Measurements from ENCODE around the gene MGMT.

Gene MGMT

DNA sequence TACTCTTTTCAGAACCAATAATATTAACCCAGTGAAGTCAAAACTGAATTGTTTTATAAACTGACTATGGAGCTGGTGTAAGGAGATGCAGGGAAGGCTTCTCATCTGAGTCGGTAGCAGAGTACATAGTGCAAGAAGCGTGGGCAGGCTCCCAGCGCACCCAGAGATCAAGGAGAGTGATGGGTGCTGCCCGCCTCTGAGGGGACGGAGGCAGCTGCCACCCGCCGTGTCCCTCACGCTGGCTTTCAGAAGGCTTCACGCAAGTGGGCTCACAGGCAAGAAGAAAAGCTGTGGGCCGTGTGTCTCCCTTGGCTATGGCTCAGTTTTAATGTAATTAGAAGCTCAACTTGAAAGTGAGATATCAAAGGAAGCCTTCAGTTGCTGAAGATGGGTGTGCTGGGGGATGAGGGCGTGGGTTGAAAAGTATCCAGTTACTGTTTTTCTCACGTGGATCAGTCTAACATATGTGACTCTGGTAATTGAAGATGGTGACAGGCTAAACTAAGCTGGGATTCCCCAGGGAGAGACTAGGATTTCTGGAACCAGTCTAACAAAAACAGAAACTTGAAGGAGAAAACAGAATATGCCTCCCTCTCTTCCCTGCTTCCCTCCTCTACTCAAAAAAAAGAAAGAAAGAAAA lies 159.9 kb downstream of the MGMT start:
- no peak for DNase-seq

DNA sequence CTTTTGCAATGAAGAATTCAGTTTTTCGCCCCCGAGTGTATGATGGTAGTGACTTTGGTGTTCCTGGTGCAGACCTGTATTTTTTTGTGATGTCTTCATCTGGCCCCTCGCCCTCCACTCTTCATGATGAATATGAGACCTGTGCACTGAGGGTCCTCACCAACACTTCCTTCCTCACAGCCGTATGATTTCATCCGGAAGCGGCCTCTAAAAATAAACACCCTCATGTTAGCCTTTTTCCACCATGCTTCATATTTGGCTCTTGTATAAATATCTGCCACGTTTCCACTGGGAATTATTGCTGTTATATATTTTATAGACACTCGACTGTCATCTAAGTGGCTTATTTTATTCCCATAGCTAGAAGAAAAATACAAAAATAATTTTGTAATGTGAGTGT lies 160.4 kb downstream of the MGMT start:
- no peak for DNase-seq

DNA sequence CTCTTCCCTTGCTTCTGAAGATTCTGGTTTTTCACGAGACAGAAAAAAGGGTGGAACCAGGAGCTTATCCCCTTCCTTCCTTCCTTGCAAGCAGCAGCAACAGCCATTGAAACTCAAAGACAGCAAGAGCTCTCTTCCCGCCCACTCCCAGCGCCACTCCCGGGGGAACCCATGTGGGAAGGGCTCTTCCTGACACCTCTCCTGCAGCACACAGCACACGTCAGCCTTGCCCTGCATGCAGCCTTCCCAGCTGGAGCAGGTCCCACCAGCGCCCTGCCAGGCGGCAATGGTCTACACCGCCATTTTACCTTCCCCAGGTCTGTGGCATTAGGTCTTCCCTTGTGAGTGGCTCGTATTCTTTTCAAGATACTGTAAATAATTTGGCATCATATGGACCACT lies 161.8 kb downstream of the MGMT start:
- no peak for DNase-seq

DNA sequence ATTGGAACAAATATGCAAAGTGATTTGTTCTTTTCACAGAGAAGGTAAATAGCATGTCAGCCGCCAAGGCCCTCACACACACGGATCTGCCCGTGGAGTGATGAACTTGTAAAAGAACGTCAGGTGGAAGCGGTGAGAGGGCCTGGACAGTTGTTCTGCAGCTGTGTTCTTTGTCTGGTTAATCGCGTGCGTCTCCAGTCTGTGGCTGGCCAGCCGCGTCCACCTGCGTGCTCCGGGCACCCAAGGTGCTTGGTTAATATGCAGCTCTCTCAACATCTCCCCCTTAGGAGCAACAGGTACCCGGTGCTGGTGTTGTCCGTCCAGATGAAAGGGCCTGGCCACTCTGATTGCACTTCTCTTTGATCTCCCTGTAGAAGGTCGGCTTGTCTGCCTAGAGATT lies 162.9 kb downstream of the MGMT start:
- DNase-seq: no peak

DNA sequence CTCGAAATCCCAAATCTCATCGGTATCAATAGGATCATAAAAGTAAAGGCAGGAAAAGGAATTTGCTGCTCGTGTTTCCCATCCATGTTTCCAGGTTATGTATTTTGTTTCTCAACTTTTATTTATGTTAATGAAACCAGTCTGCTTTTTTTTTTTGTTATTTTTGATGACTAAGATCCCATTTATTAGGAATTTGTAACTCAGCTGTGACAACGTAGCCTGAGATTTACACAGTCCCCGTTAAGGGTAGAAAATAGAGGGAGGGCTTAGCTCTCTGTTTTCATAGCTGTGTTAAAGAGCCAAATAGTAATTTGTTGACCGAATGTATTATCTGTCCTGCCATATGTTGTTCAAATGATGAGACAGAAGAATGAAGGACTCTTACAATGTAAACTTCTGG lies 164.0 kb downstream of the MGMT start:
- no peak for DNase-seq

DNA sequence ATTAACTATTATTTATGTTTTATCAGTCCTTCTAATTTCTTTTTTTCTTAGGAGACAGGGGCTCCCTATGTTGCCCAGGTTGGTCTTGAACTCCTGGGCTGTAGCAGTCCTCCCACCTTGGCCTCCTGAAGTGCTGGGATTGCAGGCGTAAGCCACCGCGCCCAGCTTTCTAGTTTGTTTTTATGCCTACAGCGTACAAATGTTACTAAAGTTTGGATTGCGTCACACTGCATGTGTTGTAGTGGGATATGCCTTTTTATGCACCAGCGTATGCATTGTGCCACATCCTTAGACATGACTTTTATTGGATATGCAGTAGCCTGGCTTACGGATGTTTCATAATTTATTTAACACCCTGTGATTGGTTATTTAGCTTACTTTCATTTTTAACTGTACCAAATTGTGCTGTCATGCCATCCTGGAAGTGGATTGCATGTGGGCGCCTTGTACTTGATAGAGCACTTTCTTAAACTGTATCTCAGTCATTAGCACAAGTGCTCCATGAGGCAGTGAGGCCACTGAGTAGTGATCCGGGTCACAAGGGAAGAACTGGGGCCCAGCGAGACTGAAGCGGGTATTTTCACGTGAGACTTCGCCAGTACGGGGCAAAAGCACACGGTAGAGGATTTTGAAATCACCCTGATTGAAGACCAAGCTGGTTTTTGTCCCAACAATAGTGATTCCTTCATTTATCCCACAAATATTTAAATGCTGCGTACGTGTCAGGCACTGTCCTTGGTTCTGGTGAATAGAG lies 165.0 kb downstream of the MGMT start:
- no peak for DNase-seq

DNA sequence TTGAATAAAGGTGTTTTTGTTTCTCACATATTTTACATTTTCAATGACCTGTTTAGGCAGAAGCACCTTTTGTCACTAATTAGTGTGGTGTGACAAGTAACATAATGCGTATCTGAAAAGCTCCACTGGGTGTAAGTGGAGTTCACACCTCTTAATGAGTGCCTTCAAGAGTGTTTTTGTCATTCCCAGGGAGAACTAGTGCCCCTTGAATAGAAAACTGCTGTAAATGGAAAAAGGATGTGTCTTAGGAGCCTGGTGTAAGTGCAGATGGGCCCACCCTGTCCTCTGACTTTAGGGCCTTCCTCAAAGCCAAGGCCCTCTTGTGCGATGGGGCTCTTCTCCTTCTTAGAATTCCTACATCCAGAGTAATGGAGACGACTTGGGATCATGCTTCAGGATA lies 170.0 kb downstream of the MGMT start:
- DNase-seq: no peak

DNA sequence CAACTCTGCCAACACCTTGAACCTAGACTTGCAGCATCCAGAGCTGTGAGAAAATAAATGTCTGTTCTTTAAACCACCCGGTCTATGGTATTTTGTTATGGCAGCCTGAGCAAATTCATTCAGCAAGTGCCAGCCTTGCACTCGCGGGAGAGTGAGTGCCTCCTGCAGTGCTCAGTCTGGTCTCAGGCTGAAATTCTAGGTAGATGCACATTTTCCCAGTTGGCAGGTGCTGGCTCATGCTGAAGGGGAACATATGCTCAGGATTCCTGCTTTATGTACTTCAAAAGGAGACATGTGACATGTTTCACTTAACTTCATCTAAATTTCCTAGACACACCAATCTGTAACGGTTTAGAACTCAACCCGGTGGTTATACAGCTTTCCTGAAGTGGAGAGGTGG lies 170.8 kb downstream of the MGMT start:
- no peak for DNase-seq

DNA sequence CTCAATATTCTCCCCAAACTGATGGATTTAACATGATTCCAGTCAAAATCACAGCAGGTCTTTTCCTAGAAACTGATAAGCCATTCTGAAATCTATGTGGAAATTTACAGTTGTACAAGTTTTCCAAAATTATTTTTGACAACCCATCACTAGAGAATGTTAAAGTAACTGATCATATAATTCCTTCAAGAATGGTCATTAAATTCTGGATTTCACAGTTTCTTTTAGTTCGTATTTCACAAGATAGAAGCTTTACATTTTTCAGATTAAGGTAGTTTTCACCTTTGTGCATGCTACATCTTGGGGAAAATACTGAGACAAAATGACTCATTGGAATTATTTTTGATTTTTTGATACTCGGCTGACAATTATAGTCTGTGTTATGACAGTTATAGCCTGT lies 174.3 kb downstream of the MGMT start:
- no peak for DNase-seq

DNA sequence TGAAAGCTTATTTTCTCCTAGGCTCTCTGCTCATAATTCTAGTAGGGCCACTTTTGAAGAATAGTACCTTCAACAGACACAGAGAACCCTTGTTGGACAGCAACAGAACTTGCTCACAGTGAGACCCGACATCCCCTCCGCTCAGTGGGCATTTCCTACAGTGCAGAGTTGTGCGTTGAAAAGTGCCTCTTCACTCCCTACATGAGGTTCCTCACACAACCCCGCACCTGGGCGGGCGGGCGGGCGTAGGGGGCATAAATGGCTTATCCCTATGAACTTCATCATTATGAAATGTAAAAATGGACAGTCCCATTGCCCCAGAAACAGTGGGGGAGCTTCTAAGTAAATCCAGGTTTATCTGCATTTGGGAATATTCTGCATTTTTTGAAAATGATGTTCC lies 174.9 kb downstream of the MGMT start:
- DNase-seq: no peak

DNA sequence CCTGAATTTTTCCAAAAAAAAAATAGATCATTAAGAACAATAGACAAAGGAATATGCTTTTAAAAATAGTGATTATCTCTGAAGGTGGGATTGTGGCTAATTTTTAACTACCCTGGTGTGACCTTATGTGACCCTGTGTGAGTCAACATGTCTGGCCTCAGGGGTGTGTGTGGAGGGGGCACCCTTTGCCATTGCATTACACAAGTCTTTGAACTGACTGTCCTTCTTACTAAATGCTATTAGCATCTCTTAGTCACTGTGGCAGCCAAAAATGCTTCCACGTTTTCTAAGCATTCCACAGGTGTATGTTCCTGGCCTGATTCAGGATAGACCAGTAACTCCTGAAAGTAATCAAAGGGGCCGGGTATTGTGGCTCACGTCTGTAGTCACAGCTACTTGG lies 175.4 kb downstream of the MGMT start:
- no peak for DNase-seq

DNA sequence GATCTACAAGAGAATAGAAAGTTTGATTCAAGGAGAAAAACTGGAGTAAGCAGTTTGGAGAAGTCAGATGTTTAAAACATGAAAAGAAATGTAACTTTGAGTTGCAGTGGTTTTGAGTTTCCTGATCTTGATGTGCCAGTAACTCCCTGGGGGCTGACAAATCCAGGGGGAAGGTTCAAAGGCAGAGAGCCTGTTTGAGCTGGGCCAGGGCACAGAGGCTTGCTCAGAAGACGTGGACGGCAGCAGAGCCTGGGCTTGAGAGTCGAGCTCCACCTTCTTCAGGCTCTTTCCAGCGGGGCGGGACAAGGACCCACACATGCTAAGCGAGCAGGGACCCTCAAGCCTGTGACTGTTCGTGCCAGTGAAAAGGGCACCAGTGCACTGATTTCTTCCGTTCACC lies 176.2 kb downstream of the MGMT start:
- DNase-seq: no peak

DNA sequence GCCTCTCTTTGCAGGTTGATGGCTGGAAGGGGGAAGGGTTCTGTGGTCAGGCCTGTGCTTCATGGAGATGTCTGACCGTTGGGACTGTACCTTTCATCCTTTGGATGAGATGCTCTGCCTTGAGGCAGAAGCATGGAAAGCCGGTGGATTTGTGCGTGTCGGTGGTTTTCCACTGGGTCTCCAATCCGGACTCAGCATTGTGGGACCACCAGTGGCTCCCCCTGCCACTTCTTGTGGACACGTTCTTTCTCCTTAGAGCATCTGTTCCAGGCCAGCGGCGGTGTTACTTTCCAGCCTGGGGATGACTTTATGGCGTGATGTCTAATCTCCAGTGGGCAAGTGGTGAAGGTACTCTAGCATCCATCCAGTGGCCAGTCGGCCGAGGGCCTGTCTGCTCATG lies 178.4 kb downstream of the MGMT start:
- DNase-seq: no peak

DNA sequence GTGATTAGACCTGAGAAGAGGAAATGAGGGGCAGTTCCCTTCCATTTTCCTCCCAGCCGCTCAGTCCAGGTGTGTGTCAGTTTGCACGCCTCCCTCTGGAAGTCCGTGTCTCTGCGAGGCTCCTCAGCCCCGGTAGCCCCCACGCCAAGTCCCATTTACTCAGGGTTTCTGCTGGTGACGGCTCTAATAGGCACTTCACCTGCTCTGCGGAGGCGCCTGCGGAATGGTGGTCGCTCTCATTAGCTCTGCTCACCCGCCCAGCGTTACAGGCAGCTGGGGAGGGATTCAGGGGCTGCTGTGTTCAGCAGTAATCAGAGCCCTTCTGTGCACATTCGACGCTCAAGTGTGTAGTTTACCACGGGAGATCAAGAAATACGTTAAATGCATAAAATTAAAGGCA lies 179.9 kb downstream of the MGMT start:
- no peak for DNase-seq

DNA sequence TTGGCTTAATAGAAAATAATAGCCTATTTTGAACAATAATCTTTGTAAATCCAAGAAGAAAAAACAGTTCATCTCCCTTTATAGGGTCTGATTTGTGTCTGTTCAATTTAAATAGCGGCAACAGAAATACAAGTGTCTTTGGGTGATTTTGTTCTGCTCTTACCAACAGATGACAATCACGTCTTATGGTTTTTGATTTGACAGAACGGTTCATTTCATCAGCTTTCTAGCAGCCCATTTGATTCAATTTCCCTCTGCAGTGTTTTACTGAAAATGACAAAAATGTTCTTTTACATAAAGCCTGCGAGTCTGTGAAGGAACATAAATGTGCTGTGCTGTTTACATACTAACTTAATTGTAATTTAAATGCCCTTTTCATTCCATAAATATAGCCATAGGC lies 180.5 kb downstream of the MGMT start:
- no peak for DNase-seq

DNA sequence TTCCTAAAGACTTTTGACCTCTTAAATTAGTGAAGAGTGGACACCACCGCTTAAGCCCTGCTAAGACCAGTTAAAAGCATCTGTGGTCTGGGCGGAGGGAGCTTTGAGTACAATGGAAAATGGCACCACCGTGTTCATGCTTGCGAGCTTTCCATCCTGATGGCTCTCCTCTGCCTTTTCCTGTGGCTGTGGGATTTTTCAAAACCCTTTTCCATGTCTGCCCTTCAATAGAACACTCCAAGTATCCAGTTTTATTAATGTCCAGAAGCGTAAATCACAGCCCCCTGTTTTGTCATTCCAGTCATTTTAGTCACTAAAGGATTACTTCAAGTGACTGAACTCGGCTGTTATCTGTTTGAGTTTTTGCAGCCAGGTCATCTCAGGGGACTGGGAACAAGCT lies 181.8 kb downstream of the MGMT start:
- DNase-seq: no peak

DNA sequence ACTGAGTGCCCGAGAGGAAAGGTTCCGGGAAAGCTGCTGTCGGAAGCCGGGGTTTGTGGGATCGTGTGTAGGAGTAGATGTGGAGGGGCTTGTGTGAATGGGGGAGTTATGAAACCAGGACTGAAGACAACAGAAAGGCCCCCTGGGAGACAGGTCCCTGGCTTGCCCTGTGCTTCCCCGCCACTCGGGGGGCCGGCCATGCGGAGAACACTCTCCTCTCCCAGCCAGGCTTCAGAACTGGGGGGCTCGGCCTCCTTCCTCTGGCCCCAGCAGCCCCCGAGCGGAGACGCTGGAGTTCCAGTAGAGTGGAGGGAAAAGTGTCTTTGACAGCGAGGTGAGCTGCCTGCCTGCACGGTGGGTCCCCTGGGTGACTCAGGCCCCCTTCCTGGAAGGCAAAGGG lies 185.0 kb downstream of the MGMT start:
- DNase-seq: no peak

DNA sequence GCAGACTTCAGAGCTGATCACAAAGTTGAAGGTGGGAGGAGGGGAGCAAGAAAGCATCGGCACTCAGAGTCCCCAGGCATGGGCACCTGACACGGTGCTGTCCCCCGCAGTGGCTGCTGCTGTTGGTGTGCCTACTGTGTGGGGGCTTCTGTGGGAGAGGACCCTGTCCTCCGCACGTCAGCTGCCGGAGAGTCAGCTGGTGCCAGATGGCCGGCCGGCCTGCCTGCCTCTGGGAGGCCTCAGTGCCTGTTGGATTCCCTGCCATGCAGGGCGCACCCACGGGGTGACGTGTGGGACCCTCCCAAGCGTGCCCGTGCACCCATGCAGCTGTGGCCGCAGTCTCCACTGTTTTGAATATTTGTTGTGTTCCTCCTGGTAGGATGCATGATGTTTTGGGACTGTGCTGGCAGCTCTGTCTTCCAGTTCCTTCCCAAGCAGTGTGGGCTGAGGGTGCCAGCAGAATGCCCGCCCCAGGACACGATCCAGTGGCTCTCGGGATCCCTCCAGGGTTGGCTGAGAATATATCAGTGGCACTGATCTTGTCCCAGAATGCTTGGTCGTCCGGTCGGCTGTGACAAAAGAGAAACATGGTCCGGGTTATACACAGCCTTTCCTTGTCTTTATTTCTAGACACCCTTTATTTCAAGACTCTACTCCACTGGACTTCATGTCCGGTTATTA lies 185.6 kb downstream of the MGMT start:
- DNase-seq: no peak

DNA sequence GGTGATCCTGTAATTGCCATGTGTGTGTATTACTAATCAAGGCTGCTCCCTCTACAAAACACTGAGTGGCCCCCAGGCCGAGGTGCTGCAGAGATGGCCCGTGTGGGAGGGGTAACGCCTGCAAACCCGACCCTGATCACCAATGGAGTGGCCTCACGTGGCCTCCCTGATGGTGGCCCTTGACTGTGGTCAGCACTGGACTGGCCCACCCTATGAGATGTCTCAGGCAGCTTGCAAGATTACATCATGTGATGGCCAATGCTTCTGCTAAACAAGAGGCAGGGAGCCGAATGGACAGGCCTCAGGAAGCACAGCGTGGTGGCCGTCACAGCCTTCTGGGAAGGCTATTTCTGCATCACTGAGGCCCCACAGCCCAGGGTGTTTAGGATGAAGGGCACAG lies 186.4 kb downstream of the MGMT start:
- no peak for DNase-seq

DNA sequence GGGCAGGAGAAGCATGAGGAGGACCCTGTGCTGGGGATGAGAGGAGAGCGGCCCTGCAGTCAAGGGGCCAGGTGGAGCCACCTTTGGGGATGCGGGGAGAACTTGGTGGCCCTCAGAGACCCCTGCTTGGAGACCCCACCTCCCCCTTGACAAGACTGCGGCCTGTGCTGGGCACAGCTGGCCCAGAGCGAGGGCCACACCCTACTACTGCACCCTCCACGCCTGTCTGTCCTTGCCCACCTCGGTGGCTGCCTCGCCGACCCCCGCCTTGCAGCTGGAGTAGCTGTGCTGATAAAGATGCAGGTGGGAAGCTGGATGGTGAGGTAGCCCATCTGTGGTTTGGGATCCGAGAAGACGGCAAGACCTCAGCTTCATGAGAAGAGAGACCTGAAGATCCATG lies 186.8 kb downstream of the MGMT start:
- DNase-seq: no peak

DNA sequence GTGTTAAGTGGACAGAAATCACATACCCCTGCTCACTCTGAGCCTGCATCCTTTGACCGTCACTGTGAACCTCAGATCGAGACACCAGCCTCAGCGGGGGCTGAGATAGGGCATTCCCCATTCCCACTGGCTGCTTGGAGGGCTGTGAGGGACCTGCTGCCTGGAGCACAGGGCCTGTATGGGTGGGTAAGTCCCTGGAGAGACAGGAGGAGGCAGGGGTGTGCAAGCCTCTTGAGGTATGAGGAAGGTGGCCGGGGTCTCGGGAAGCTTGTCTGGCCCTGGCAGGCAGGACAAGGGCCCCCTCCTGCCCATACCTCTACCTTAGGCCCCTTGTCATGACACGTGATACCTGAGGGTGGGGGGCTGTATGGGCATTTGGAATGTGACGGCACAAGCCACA lies 187.4 kb downstream of the MGMT start:
- DNase-seq: no peak

DNA sequence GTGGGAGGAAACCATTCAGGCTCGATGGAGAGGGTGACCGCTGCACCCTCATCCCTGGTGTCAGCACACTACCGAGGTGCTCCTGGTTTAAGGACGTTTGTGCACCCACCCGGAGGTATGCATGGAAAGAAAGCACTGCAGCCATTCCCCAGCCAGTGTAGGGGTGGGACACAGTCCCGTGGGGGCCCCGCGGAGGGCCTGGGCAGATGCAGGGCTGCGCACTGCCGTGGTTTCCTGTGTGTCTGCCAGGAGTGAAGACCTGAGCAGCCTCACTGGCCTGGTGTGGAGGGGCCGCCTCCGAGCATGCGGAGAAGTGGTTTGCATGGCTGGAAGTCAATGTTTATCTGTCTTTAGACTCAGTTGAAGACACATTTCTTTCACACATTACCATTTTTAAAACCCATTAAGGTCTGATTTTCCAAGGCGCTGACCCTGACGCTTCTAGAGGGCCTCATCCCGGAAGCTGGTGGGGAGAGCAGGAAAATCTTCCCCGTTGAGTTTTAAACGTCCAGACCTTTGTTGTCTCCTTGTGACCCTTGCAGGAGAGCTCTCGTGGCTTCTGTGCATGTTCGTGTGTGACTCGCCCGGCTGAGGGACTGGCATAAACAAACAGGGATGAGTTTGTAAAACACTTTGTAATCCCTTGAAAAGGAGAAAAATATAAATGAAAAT lies 188.1 kb downstream of the MGMT start:
- no peak for DNase-seq

DNA sequence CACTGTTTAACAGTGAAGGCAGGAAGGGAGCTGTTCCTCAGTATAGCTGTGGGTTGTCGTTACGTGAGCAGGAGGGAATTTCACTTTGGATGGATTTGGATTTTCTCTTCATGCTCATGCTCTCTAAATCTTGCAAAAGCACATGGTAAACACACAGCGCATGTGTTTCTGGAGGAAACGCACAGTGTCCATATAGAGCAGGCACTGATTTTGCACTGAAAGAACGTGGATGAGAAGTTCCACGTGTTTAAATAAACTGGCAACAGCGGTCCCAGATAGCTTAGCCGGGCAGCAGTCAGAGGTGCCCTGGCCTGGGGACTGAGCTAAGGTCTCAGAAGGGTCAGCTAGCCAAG lies 188.6 kb downstream of the MGMT start:
- no peak for DNase-seq

DNA sequence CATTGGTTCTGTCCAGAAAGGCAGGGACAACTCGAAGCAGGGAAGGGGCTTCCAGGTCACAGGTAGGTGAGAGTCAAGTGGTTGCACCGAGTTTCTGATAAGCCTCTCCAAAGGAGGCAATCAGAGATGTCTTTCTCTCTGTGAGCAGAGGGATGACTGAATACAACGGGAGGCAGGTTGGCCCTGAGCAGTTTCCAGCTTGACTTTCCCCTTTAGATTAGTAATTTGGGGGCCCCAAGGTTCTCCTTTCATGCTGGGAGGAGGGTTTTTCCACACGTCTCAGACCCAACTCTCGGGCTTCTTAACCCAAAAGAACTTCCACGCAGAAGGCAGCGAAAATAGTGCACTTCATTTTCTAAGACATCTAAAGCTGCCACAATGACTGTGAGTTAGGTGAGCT lies 189.6 kb downstream of the MGMT start:
- no peak for DNase-seq
